NCI-H524 treated with DMSO at 0.1 percent for 48 hours (cell line): ENCODE measurements around the gene ADRA1B.
"Not testable (repeated sequence)": the region's sequence is repeated elsewhere in the genome, so short reads cannot be mapped to it uniquely, and the experiment has no call there.

Experiments used
- DNase-seq: peaks from one replicate; lab custom pipeline; 2025; lab: John Stamatoyannopoulos, UW

The ADRA1B gene

DNA sequence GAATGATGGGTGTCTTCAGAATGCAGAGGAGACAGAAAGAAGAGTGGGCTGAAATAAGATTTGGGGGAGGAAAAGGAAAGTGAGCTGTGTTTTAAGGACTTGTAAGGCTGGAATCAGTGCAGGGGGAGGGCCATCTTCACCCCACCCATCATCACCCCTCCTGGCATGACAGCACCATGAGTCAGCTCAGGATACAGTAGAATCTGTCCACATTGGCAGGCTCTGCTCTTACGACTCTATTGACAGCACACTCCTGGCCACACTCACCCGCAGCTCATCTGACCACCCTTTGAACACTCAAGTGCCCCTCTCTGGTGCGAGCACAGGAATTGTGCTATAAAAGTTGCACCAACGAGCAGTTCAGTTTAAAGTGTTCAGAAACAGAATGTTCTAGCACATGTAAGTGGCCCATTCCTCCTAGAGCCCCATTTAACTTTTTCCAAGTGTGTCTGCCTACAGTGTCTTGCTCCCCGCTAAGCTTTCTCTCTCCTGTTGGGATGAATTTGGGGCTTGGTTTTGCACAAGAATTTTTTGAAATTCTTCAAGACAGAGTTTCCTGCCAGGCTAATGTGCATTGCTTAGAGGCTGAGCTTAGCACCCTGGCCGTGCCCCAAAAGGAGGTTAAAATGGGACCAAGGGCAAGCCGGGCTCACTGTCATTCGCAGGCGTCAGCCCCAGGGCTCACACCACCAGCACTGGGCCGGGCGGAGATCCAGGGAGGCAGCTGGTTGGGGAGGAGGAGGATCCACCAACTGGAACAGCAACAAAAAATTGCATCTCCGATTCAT is 12.0 kb downstream of the ADRA1B start:
- no peak for DNase-seq

DNA sequence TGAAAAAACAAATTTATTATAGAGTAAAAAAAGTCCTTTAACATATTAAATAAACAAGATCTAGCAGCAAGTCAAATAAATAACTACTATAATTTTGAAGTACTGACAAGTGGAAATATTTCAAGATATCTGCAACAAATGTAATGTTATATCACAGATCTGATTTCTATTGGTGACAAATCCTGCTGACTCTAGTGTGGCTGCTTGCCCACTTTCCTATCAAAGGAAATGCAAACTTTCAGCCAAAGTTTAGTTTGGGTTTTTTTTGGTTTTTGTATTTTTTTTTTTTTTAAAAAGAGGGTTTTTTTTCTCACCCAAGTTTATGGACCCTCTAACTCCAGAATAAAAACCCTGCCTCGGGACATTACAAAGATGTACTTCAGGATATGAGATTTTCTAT is 12.9 kb downstream of the ADRA1B start:
- DNase-seq: no peak

DNA sequence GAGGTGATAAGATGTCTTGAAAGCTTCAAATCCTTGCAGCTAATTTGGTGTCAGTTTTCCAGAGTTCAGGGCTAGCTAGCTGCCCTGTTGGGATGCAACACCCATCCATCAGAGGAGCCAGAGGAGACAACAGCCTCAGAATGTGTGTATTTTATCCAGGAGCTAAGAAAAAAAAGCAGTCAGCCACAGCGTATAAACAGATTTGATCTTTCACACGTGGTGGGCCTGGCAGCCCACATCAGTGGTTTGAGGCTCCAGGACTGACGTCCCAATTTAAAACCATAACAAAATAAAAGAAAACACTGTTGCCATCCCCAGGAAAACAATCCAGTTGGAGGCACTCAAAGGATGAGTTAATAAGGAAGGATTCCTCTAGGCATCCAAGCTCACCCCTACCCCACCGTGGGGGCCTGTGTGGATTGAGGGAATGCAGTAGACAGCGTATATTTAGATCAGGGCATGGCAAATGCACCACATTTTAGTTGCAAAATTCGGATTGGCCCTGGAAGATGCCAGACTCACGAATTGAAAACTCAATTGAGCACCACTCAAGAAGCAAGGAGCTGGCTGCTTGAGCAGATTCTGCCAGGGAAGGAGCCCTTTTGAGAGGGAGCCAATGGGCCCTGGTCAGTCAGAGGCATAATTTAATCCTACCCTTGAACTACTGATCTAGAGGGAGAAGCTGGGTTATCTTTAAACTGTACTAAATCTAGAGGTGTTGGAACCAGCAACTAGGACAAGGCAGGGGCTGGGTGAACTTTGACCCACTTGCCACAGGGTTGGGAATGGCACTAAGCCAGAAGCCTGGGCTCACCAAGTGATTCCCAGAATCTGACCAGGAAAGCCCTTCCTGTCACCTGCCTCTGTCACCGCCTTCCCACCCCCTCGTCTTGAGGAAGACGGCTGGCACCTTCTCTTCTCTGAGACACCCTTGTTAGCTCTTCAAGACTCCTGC is 17.5 kb downstream of the ADRA1B start:
- no peak for DNase-seq

GRCh38 chr5:159935946-159936345 is 19.7 kb downstream of the ADRA1B start:
- DNase-seq: no peak

DNA sequence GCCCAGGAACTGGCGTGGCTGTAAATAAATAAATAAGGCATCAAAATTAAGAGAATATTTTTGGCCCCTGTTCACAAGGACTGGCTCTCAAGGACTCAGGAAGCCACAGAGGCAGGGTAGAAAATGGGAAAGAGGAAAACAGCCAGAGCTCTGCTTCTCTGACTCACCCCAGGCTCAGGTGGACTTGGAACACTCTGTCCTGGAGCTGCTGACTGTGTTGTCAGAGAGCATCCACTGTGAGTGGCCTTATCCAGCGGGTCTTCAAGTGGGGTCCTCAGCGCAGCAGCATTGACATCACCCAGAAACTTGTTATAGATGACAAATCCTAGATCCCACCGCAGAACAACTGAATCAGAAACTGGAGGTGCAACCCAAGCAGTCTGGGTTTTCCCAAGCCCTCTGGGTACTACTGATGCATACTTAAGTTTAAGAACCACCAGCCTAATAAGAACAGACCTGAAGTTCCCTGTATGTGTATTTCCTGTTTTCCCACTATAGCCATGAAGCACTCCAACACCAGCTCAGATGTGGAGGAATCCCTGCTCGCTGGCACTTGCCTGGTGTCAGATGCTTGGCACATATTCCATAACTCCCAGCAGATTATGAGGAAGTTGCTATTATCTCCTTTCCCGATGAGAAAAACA is 20.5 kb downstream of the ADRA1B start:
- no peak for DNase-seq

- no peak for DNase-seq
Measured at GRCh38 chr5:159937580-159937979, 21.3 kb downstream of the ADRA1B start.

DNA sequence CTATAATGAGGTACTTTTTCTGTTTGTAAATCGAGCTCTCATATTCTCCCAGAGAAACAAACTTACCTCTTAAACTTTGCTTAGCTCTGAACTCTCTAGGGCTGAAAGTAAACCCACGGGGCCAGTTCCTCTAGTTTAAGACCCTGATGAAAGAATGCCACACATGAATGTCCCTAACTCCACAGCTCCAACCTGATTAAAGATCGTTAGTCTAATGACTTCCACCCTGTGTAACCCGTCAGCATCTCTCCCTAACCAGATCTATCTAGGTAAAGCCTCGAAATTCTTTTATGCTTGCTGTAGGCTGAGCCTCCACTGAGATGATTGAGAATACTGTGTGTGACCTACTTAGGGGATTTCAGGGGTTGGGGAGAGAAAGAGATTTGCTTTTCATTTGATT is 27.0 kb downstream of the ADRA1B start:
- no peak for DNase-seq

- DNase-seq: no peak
Measured at GRCh38 chr5:159944056-159944600, 27.8 kb downstream of the ADRA1B start.

- DNase-seq: no peak
Measured at GRCh38 chr5:159945359-159945758, 29.1 kb downstream of the ADRA1B start.

DNA sequence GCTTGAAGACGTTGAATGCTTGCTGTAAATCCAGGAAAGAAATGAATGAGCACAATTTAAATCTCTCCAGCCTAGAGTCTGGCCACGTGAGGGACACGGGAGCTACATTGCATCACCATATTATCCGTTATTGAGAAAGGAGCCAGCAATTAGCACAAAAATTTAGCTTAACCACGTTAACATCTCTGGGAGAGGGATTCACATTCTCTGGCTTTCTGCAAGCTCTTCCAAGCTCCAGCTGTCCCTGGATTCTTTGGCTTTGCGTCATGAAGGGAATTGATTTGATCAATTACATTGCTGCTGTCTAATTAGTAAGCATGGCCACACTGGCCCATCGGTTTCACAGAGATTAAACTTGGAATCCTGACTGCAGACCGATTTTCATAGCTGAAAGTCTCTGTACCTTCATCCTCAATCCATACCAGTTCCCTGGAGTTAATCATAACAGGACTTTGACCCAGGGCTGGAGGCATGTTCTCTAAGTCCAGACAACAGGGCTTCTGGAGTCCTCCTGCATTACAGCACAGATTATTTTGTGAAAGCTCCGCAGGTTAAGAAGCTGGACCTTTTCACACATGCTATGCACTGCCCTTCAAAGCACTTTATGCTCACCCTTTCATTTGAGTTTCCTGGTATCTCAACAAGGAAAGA is 31.6 kb downstream of the ADRA1B start:
- DNase-seq: no peak

DNA sequence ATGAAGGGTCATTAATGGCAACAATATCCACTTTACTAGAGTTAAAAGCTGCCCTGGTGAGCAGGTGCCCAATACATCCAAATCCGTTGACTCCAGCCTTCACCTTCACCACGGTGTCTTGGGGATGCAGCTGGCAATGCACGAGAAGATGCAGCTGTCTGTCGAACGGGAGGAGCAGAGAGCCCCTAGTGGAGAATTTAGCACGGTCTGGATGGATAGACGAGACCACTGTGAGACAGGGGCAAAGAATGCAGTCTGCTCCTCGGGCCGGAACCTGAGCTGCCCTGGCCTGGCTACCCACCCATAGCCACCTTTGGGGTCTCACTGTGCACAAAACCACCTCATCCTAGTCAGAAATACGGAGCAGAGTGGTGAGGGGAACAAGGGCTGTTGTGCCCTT is 35.1 kb downstream of the ADRA1B start:
- DNase-seq: peak; percentile 5

DNA sequence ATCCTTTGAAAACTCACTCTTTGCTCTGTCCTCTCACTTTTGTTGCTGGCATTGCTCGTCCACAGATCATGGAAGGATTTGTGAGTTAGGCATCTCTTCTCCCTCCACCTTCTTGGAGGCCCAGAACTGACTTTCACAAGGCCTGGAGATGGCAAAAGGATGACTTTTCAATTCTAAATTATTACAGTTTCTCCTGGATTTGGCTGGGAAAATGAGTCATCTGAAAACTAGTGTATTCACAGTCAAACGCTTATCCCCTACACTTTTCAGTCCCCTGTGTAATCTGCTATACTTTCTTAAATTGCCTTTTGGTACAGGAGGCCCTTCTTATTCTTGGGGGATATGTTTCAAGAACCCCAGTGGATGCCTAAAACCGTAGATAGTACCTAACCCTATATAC is 35.6 kb downstream of the ADRA1B start:
- DNase-seq: no peak

DNA sequence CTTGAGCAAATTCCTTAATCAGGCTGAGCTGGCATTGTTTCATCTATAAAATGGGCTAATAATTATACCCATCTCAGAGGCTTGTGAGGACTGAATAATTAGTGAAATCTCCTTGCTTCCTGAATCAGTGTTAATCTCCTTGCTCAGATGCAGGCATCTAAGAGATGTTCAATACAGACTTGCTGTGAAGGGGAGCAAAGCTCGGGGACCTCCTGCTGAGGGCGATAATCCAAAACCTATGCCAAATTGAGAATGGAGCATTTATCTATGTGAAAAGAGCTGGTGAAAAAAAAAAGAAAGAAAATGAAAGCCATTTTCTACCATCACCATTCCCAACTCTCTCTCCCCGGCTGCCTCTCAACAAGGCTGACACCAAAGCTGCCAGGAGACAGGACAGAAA is 37.3 kb downstream of the ADRA1B start:
- no peak for DNase-seq

- no peak for DNase-seq
Measured at GRCh38 chr5:159955056-159955624, 38.9 kb downstream of the ADRA1B start.

- DNase-seq: no peak
Measured at GRCh38 chr5:159956074-159956473, 39.8 kb downstream of the ADRA1B start.

- DNase-seq: no peak
Measured at GRCh38 chr5:159961176-159962160, 45.2 kb downstream of the ADRA1B start.

- DNase-seq: no peak
Measured at GRCh38 chr5:159962214-159962613, 45.9 kb downstream of the ADRA1B start.

DNA sequence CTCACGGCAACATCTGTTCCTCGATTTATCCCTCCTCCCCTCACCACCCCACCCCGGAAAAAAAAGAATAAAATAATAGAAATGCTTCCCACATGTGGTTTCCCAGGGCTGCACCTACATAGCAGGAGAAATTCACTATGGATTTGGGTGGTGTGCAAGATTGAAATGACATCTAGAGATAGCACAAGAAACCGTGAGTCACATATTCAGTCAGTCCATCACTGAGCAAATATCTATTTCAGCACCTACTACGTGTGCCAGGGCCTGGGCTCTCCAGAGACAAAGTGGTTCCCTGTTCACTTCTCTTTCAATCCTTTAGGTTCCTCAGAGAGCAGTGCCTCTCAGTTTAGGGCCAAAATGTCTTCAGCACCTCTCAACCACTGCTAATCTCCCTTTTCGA is 47.7 kb downstream of the ADRA1B start:
- no peak for DNase-seq

GRCh38 chr5:159965031-159965837 is 49.0 kb downstream of the ADRA1B start:
- no peak for DNase-seq

GRCh38 chr5:159965838-159966128 is 49.5 kb downstream of the ADRA1B start:
- not testable (repeated sequence) for DNase-seq
